CD4-positive, alpha-beta T cell treated with Interleukin-12 subunit alpha and Interleukin-12 subunit beta, for 1 hour (primary cell): ENCODE results near the gene MAML3.

Experiments used
- DNase-seq: peaks from one replicate; pipeline ENCODE4 v3.0.0-alpha.2; 2020

The MAML3 gene

GRCh38 chr4:139913398-139913990, 240.5 kb downstream of the MAML3 start:
- DNase-seq: no peak

DNA sequence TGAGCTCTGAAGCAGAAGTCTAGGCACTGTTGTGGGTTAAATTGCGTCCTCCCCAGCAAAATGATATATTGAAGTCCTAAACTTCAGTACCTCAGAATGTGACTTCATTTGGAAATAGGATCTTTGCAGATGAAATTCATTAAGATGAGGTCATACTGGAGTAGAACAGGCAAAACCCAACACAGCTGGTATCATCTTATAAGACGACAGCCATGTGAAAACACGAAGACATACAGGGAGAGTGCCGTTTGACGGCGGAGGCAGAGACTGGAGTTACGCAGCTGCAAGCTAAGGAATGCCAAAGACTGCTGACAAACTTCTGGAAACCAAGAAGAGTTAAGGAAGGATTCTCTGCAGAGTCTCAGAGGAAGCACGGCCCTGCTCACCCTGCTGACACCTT, 241.5 kb downstream of the MAML3 start:
- DNase-seq: no peak

- no peak for DNase-seq
These were observed 243.9 kb downstream of the MAML3 start for GRCh38 chr4:139910106-139910505.

DNA sequence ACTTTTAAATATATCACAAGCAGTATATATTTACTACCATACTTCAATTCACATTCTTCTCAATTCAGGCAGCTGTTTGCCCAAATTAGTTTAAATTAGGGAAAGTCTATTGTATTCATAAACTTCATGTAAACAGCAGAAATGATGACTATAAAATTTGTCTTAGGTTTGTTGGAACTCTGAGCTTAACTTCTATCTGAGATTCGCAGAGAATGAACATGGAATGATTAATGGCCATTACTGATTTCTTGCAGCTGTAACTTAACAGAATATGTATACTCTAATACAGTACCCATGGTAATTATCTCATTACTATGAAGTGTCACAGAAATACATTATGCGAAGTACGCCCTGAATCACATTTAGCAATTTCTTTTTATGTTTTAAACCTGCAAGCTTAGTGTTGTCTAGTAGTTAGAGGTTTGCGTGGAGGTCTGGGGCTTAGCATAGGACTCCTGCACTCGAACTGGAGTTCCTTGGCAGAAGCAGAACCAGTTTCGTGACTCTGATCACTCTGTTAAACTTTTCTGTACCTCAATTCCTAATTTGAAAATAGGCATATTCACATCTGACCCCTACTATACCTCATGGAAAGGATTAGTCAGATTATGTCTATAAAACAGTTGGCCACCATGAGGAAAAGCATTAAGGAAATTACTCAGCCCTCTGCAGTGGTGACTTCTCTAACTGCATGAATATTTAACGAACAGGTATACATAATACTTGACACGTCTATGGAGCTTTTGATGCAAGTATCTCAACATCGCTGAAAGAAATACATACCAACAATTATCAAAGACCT, 245.1 kb downstream of the MAML3 start:
- no peak for DNase-seq

GRCh38 chr4:139907001-139907809, 246.8 kb downstream of the MAML3 start:
- no peak for DNase-seq

DNA sequence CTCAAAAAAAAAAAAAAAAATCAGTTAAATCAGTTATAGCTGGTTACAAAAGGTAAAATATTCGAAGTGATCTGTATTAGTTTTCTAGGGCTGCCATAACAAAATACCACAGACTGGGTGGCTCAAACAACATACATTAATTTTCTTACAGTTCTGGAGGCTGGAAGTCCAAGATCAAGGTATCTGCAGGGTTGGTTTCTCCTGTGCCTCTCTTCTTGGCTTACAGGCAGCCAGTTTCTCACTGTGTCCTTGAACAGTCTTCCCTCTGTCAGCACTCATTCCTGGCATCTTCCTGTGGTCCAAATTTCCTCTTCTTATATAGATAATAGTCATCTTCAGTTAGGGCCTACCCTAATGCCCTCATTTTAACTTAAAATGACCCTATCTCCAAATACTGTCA, 248.5 kb downstream of the MAML3 start:
- DNase-seq: no peak

GRCh38 chr4:139904406-139904805, 249.6 kb downstream of the MAML3 start:
- DNase-seq: no peak

GRCh38 chr4:139903845-139904244, 250.1 kb downstream of the MAML3 start:
- DNase-seq: no peak

GRCh38 chr4:139902321-139903320, 251.4 kb downstream of the MAML3 start:
- DNase-seq: no peak

DNA sequence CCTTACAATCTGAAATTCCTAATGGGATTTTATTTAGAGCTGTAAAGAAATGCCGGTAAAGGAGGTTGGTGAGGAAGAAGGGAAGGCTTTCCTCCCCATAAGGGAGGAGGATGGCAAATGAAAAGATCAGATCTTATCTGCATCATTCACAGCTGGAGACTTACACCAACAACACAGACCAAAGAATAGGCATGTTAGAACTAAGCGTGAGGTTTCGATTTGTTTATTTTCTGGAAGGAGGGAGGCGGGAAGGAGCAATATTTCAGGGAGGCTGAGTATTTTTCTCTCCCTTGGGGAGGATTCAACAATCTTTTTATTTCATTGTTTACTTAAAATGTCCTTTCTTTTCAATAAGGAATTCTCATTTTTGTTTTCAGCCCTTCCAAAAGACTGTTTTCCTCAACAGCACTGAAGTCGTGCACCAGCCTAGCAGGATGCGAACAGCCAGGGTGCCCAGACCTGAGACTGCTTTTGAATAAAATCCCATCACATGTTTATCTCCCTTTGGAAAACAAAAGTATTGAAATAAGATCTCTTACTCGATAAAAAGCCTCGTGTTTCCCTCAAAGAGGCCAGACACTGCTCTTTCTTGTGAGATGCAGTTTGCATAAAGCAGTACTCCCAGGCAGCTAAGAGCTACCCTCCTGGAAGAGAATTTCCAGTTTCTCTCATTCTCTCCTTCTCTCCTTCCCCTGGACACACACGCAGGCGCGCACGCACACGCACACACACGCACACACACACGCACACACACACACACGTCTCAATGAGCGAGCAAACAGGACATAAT, 252.3 kb downstream of the MAML3 start:
- DNase-seq: no peak

- DNase-seq: no peak
These were observed 253.0 kb downstream of the MAML3 start for GRCh38 chr4:139900964-139901376.

DNA sequence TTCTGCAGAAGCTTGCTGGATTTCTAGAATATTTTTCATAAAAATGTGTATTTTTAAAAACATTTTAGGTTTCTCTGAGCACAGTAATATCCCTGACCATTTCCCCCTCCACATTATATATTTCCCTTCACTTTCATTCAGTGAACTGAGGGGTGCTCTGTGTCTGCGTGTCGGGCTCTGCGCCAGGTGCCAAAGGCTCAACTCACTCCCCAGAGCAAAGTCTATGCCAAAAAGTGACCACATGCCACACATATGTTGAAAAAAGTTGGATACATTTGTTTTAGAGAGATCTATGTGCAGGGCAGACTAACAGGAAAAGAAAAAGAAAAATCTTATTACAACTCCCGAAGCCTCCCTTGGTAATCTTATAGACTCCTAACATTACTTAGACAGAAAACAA, 254.6 kb downstream of the MAML3 start:
- no peak for DNase-seq

- peak; percentile 2 for DNase-seq
These were observed 255.7 kb downstream of the MAML3 start for GRCh38 chr4:139898293-139898692.

DNA sequence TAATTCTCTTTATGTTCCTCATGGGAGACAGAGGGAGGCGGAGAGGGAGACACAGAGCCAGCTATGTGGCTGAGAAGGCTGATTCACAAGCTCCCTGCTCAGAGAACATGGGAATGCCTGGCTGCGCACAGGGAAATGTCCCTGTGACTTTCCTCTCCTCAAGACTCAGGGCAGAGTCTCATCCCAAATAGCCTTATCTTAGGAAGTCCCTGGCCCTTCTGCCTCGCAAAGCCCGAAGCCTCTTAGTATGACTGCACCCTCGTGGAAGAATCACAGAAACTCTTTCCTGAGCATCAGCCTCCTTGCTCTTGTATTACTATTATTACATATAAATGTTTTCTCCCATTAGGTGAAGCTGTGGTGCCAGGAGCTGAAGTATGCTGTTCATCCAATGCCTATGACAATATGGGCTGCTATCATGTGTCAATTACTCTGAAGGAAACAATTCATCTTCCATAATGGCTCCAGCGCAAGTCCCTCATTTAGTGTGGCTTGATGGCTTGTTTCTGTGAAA, 257.8 kb downstream of the MAML3 start:
- DNase-seq: no peak

DNA sequence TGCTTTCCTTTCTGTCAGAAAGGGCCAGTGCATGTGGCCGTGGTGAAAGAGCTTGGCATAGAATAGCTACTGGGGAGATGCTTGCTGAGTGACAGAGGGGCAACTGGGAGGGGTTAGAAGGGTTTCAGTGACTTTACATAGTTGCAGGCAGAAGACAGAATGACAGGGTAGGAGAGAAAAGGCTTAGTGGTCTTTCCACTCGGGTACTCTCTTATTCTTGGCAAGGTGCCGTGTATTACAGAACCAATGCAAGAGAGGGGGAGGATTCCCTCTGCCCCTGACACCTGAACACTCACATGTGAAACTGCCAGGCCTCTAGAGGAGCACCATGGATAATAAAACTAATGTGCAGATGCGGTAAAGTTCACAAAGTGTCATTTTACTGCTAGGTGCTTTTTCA, 260.2 kb downstream of the MAML3 start:
- no peak for DNase-seq

GRCh38 chr4:139892973-139893736, 260.8 kb downstream of the MAML3 start:
- no peak for DNase-seq

DNA sequence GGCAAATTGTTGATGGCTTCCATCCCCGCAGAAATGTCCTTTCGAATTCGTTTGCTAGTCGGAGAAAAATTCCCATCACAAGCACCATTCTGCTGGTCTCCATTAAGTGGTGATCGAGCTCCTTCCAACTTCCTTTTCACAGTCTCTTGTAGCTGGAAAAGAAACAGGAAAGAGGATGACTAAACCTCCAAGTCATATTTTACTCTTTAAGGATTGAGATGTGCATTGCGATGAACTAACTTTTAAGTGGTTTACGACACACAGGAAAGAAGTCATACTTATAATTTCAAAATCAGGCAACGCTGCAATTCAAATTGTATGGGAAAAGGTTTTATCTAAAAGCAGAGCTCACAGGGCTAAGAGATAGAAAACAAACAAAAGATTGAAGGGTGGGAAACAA, 263.2 kb downstream of the MAML3 start:
- DNase-seq: no peak

DNA sequence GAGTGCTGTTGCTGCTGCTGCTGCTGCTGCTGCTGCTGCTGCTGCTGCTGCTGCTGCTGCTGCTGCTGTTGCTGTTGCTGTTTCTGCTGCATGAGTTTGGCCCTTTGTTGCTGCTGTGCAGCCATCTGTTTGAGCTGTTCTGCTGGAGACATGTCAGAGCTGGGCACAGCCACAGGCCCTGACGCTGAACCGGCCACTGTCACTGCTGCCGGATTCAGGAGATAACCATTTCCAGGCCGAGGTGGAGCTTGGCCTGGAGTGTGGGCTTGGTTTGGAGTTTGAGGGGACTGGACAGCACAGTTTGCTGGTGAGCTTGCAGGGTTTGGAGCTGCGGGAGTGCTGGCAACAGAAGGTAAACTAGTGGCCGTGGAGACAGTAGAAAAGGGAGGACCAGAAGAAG, 264.1 kb downstream of the MAML3 start:
- DNase-seq: no peak

GRCh38 chr4:139889264-139889663, 264.7 kb downstream of the MAML3 start:
- no peak for DNase-seq

DNA sequence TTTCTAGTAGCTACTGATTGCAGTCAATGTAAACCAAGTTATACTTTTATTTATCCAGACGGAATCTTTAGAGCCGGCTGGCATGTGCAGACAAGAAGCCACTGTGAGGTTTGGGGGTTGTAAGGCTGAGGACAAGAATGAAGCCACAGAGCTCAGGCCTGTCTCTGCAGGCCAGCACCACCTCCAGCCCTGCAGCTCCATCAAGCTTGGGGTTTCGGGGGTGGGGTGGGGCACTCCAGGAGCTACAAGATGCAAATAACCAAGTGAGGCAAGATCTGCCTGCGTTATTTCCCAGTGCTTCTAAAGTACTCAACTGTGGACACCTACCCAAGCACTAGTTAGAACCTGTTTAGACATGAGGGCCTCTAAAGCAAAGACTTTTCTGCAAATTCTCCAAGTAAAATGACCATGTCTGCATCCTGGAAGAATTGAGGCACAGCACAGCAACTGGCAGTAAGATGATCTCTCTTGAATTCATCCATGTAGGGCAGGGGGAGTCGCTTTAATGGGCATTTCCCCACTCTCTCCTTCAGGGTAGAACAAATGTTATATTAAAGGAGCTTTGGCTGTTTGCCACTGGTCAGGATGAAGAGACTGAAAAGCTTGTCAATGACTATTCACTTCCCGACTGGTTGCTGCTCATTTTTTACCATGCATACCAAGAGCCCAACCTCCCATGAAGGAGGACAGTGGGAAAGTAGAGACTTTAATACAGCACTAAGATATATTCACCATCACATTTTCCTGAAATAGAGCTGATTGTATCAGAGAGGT, 265.8 kb downstream of the MAML3 start:
- no peak for DNase-seq
